GM23338 (cell line): ENCODE results near the gene ST8SIA4. TPM values are rescaled to one million over a fixed set of nuclear protein-coding genes. Genes with fewer than 3 reads are reported as not detected.

Experiments used
- ATAC-seq: fragments of 200-7000 bp; cut with Tn5 transposase; 3 replicates; pipeline ENCODE4 v1.9.1; 2020
- DNase-seq: peaks from one replicate; pipeline ENCODE4 v3.0.0-alpha.2; 2015; ENCODE audit warnings: low spot score
- H2AFZ ChIP-seq: fragments of 200-600 bp; sonication (generic); 2 replicates; pipeline ENCODE4 v1.8.0; 2016; ENCODE audit warnings: antibody characterized with exemption, mild to moderate bottlenecking, moderate library complexity
- H3F3A ChIP-seq: fragments of 200-600 bp; sonication (generic); replicated peaks from 2 replicates; pipeline ENCODE4 v1.8.0; 2017; ENCODE audit warnings: antibody characterized with exemption, mixed run types, low read depth
- H3K27ac ChIP-seq: fragments of 200-600 bp; sonication (generic); 2 replicates; pipeline ENCODE4 v1.6.1; 2016; ENCODE audit warnings: low read depth
- H3K27me3 ChIP-seq: fragments of 200-600 bp; sonication (generic); 2 replicates; pipeline ENCODE4 v1.8.0; 2016; ENCODE audit warnings: mild to moderate bottlenecking, mixed run types, moderate library complexity; ENCODE audit not compliant: insufficient read depth
- H3K36me3 ChIP-seq: fragments of 200-600 bp; sonication (generic); 2 replicates; pipeline ENCODE4 v1.8.0; 2016; ENCODE audit warnings: mild to moderate bottlenecking; ENCODE audit not compliant: insufficient read depth
- H3K4me1 ChIP-seq: fragments of 200-600 bp; sonication (generic); 2 replicates; pipeline ENCODE4 v1.8.0; 2016; ENCODE audit warnings: mild to moderate bottlenecking, moderate library complexity; ENCODE audit not compliant: insufficient read depth
- H3K4me2 ChIP-seq: fragments of 200-600 bp; sonication (generic); 2 replicates; pipeline ENCODE4 v1.7.1; 2017; ENCODE audit warnings: mixed run types
- H3K4me3 ChIP-seq: fragments of 200-600 bp; sonication (generic); 2 replicates; pipeline ENCODE4 v1.6.1; 2016; ENCODE audit warnings: mixed run types
- H3K79me2 ChIP-seq: fragments of 200-600 bp; sonication (generic); replicated peaks from 2 replicates; pipeline ENCODE4 v1.8.0; 2017; ENCODE audit warnings: mild to moderate bottlenecking; ENCODE audit not compliant: insufficient read depth
- H3K9me2 ChIP-seq: fragments of 200-600 bp; sonication (generic); 2 replicates; pipeline ENCODE4 v1.8.0; 2017; ENCODE audit not compliant: insufficient read depth
- H4K20me1 ChIP-seq: fragments of 200-600 bp; sonication (generic); replicated peaks from 2 replicates; pipeline ENCODE4 v1.8.0; 2017; ENCODE audit warnings: mild to moderate bottlenecking; ENCODE audit not compliant: insufficient read depth
- H3K27ac Mint-ChIP-seq: 2 replicates; pipeline ENCODE4 v1.8.0; 2020; ENCODE audit warnings: inconsistent platforms, mild to moderate bottlenecking, moderate library complexity, mixed read lengths
- H3K27me3 Mint-ChIP-seq: 3 replicates; pipeline ENCODE4 v1.8.0; 2022; ENCODE audit warnings: low read depth, mild to moderate bottlenecking, moderate library complexity, mixed read lengths, inconsistent platforms; ENCODE audit not compliant: insufficient read depth, poor library complexity
- H3K36me3 Mint-ChIP-seq: 3 replicates; pipeline ENCODE4 v1.8.0; 2021; ENCODE audit warnings: low read depth, mild to moderate bottlenecking, inconsistent platforms, moderate library complexity, mixed read lengths
- H3K4me1 Mint-ChIP-seq: 3 replicates; pipeline ENCODE4 v1.8.0; 2020; ENCODE audit warnings: mild to moderate bottlenecking, inconsistent platforms, mixed read lengths
- H3K4me3 Mint-ChIP-seq: 3 replicates; pipeline ENCODE4 v1.8.0; 2021; ENCODE audit warnings: moderate library complexity, mild to moderate bottlenecking, inconsistent platforms, mixed read lengths
- H3K9me3 Mint-ChIP-seq: 3 replicates; pipeline ENCODE4 v1.8.0; 2020; ENCODE audit warnings: moderate library complexity, mild to moderate bottlenecking, inconsistent platforms, mixed read lengths
- CREB1 ChIP-seq: fragments of 250-450 bp; sonication (Bioruptor Pico); IDR thresholded peaks from 2 replicates; pipeline ENCODE4 v1.5.0; 2020; ENCODE audit warnings: low read depth, mild to moderate bottlenecking, moderate library complexity
- JUNB ChIP-seq: IDR thresholded peaks from one replicate; pipeline ENCODE4 v1.6.1; 2016; ENCODE audit warnings: antibody characterized with exemption; ENCODE audit not compliant: unreplicated experiment
- POLR2AphosphoS5 ChIP-seq: IDR thresholded peaks from 2 replicates; pipeline ENCODE4 v1.6.1; 2016; ENCODE audit warnings: antibody characterized with exemption, low read depth
- REST ChIP-seq: IDR thresholded peaks from one replicate; pipeline ENCODE4 v1.6.1; 2018; ENCODE audit warnings: antibody characterized with exemption; ENCODE audit not compliant: unreplicated experiment
- STAT1 ChIP-seq: IDR thresholded peaks from one replicate; pipeline ENCODE4 v1.6.1; 2016; ENCODE audit warnings: antibody characterized with exemption; ENCODE audit not compliant: unreplicated experiment
- ZNF114 ChIP-seq: fragments of 250-450 bp; sonication (Bioruptor Pico); IDR thresholded peaks from 2 replicates; pipeline ENCODE4 v1.5.0; 2020; ENCODE audit warnings: mild to moderate bottlenecking, moderate library complexity
- ZNF331 ChIP-seq: fragments of 250-450 bp; sonication (Bioruptor Pico); IDR thresholded peaks from 2 replicates; pipeline ENCODE4 v1.5.0; 2020; ENCODE audit warnings: low read depth, mild to moderate bottlenecking, moderate library complexity
- ZNF462 ChIP-seq: fragments of 250-450 bp; sonication (Bioruptor Pico); IDR thresholded peaks from 2 replicates; pipeline ENCODE4 v1.5.0; 2020; ENCODE audit warnings: mild to moderate bottlenecking, moderate library complexity
- polyA plus RNA-seq: library from polyadenylated mRNA; unstranded; fragments of >200 nt; fragmentation: Nextera tagmentation; extraction: Ambion mirVana; gene quantifications from 2 replicates; pipeline ENCODE4 v1.2.1, GENCODE V29; 2016
- total RNA-seq: library from RNA; depleted of rRNA; stranded (reverse); fragments of >200 nt; shearing (Covaris generic); gene quantifications from 2 replicates; pipeline ENCODE4 v1.2.3, GENCODE V29; 2014
- TF ChIP-seq, protein P1 (sequence below), 2 experiments: fragments of 200-600 bp in 1 of 2; sonication (generic) in 1 of 2; conservative IDR thresholded peaks; 2 replicates each; pipeline versions ENCODE4 v1.5.1 to v1.6.1; 2016 to 2017; ENCODE audit warnings: antibody characterized with exemption in 2 of 2, low read depth in 2 of 2, mild to moderate bottlenecking in 2 of 2, moderate library complexity in 1 of 2
- TF ChIP-seq, protein P2 (sequence below): IDR thresholded peaks from 2 replicates; pipeline ENCODE4 v1.6.1; 2016; ENCODE audit warnings: antibody characterized with exemption

ST8SIA4 gene
- total and polyA plus RNA-seq, 2 experiments from 2014 or later = 0.11 to 0.28 TPM

DNA sequence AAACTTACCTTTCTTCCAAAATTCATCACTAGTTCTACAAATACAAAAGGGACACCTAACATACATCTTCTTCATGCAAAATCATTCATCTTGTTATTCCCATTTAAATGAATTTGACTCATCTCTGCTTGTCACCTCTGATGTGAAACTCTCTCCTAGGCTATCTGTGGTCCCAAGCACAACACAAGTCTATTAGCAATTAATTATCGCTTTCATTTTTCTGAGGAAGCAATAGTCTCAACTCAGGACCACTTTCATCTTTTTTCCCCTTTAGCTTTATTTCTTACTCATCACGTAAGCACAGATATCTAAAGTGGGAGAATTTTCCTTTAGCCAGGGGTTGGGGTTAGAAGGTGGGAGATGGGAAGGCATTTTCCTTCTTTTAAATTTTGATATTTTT lies 131.9 kb downstream of the ST8SIA4 start (continued):
- TF ChIP-seq ZNF462 (CRISPR knock-in tag) (no peak), CREB1 (CRISPR knock-in tag) (no peak)

DNA sequence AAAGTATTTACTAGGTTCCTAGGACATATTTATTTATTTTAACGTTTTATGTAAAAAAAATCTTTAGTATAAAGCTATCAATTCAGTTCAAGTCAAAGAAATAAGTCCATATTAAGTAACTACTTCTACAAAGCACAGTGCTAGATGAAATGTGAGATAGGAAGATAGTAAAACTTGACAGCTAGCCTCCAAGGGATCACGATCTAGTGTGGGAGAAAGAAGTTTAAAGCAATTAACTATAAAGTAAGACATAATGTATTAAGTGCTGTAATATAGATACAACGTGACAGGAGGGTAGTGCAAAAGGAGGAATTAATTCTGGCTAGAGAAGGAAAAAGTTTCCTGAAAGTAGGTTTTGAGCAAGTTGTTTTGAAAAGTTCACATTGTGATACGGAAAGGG lies 134.9 kb downstream of the ST8SIA4 start:
- H3K79me2 ChIP-seq = no peaks in the 10 kb centered on the region
- H3K4me1 ChIP-seq = peaks cover 11% of the 10 kb centered on the region; the same call in 1 of the 2 replicates
- no peak overlapping the region for H3K4me3 Mint-ChIP-seq
- H3K4me3 ChIP-seq = no peak overlapping the region
- H3F3A ChIP-seq = no peaks in the 10 kb centered on the region
- no peak overlapping the region for H3K27ac ChIP-seq
- H3K4me2 ChIP-seq = no peak overlapping the region
- H3K4me1 Mint-ChIP-seq = peaks cover 13% of the 10 kb centered on the region; the same call in 2 of the 3 replicates
- no peaks in the 10 kb centered on the region for H3K27me3 Mint-ChIP-seq
- H2AFZ ChIP-seq = peak overlapping the region; percentile 38; the same call in 1 of the 2 replicates
- H3K27me3 ChIP-seq = no peaks in the 10 kb centered on the region
- no peaks in the 10 kb centered on the region; the same call in 2 of the 3 replicates for H3K9me3 Mint-ChIP-seq
- DNase-seq (no peak), ATAC-seq (no peak)
- H3K36me3 Mint-ChIP-seq = no peaks in the 10 kb centered on the region
- no peaks in the 10 kb centered on the region for H3K36me3 ChIP-seq
- H3K27ac Mint-ChIP-seq = no peak overlapping the region
- no peaks in the 10 kb centered on the region for H3K9me2 ChIP-seq
- H4K20me1 ChIP-seq = no peaks in the 10 kb centered on the region
- no peak for TF ChIP-seq JUNB
- no peak for TF ChIP-seq POLR2AphosphoS5
- TF ChIP-seq STAT1 = no peak
- TF ChIP-seq CREB1 (CRISPR knock-in tag) = no peak
- TF ChIP-seq ZNF114 (CRISPR knock-in tag) = no peak
- TF ChIP-seq, protein P1, sequence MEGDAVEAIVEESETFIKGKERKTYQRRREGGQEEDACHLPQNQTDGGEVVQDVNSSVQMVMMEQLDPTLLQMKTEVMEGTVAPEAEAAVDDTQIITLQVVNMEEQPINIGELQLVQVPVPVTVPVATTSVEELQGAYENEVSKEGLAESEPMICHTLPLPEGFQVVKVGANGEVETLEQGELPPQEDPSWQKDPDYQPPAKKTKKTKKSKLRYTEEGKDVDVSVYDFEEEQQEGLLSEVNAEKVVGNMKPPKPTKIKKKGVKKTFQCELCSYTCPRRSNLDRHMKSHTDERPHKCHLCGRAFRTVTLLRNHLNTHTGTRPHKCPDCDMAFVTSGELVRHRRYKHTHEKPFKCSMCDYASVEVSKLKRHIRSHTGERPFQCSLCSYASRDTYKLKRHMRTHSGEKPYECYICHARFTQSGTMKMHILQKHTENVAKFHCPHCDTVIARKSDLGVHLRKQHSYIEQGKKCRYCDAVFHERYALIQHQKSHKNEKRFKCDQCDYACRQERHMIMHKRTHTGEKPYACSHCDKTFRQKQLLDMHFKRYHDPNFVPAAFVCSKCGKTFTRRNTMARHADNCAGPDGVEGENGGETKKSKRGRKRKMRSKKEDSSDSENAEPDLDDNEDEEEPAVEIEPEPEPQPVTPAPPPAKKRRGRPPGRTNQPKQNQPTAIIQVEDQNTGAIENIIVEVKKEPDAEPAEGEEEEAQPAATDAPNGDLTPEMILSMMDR (conservative IDR thresholded peaks at IDR 0.05; ENCODE audit: low read depth in 2 of 2) = no peak
- TF ChIP-seq REST = no peak
- no peak for TF ChIP-seq ZNF331 (CRISPR knock-in tag)
- TF ChIP-seq, protein P2, sequence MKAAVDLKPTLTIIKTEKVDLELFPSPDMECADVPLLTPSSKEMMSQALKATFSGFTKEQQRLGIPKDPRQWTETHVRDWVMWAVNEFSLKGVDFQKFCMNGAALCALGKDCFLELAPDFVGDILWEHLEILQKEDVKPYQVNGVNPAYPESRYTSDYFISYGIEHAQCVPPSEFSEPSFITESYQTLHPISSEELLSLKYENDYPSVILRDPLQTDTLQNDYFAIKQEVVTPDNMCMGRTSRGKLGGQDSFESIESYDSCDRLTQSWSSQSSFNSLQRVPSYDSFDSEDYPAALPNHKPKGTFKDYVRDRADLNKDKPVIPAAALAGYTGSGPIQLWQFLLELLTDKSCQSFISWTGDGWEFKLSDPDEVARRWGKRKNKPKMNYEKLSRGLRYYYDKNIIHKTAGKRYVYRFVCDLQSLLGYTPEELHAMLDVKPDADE = no peak
